ENCODE measurements around the gene TMEM132C.

The TMEM132C gene

GRCh38 chr12:128672428-128672827 is 405.5 kb downstream of the TMEM132C start:
- no peak for DNase-seq (ENCODE audit: low read depth in 2 of 2)
- TF ChIP-seq, protein P1, sequence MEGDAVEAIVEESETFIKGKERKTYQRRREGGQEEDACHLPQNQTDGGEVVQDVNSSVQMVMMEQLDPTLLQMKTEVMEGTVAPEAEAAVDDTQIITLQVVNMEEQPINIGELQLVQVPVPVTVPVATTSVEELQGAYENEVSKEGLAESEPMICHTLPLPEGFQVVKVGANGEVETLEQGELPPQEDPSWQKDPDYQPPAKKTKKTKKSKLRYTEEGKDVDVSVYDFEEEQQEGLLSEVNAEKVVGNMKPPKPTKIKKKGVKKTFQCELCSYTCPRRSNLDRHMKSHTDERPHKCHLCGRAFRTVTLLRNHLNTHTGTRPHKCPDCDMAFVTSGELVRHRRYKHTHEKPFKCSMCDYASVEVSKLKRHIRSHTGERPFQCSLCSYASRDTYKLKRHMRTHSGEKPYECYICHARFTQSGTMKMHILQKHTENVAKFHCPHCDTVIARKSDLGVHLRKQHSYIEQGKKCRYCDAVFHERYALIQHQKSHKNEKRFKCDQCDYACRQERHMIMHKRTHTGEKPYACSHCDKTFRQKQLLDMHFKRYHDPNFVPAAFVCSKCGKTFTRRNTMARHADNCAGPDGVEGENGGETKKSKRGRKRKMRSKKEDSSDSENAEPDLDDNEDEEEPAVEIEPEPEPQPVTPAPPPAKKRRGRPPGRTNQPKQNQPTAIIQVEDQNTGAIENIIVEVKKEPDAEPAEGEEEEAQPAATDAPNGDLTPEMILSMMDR (IDR thresholded peaks at IDR 0.05; ENCODE audit: low read depth, low read length): no peak
- no peak overlapping the region for H3K4me3 ChIP-seq (replicated peaks in 1 of 2; ENCODE audit: low read depth in 2 of 2, low read length in 2 of 2)

GRCh38 chr12:128672893-128673292 is 405.9 kb downstream of the TMEM132C start:
- no peak overlapping the region for H3K4me3 ChIP-seq (replicated peaks in 1 of 2; ENCODE audit: low read depth in 2 of 2, low read length in 2 of 2)
- TF ChIP-seq, protein P1 (IDR thresholded peaks at IDR 0.05; ENCODE audit: low read depth, low read length): no peak
- no peak for DNase-seq (ENCODE audit: low read depth in 2 of 2)

- no peak overlapping the region for H3K4me3 ChIP-seq (replicated peaks in 1 of 2; ENCODE audit: low read depth in 2 of 2, low read length in 2 of 2)
- TF ChIP-seq, protein P1 (IDR thresholded peaks at IDR 0.05; ENCODE audit: low read depth, low read length): no peak
- DNase-seq (ENCODE audit: low read depth in 2 of 2): no peak
Observed at GRCh38 chr12:128675576-128675975, 408.6 kb downstream of the TMEM132C start.

GRCh38 chr12:128680555-128680954 is 413.6 kb downstream of the TMEM132C start:
- TF ChIP-seq, protein P1 (IDR thresholded peaks at IDR 0.05; ENCODE audit: low read depth, low read length): no peak
- no peak overlapping the region for H3K4me3 ChIP-seq (replicated peaks in 1 of 2; ENCODE audit: low read depth in 2 of 2, low read length in 2 of 2)
- DNase-seq (ENCODE audit: low read depth in 2 of 2): no peak

DNA sequence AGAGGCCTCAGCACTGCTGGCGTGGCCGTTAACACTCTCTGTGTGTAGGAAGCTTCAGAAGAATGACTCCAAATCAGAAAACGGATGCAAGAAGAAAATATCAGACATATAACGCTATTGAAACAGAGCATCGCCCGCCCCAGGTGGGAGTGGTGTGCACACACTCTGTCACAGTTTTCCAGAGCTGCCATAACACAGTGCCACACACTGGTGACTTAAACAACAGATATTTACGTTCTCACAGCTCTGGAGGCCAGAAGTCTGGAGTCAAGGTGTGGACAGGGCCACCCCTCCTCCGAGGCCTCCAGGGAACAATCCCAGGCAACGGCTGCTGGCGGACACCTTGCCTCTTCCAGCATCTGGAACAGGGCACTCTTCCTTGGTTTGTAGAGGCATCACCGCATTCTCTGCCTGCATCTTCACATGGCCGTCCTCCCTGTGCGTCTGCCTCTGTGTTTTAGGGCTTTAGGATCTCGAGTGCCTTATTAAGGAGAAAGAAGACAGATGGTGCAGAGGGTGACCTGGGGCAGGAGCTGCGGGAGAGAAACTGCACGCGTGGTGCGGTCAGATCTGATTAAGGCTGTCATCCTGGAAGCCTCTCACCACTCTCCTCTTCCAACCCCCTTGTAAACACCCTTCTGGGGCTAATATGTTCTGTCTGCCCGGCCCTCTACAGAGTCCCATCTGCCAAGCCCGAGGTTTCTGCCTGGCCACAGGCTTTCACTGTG is 415.7 kb downstream of the TMEM132C start:
- DNase-seq (ENCODE audit: low read depth in 2 of 2): no peak
- TF ChIP-seq, protein P1 (IDR thresholded peaks at IDR 0.05; ENCODE audit: low read depth, low read length): no peak
- no peak overlapping the region for H3K4me3 ChIP-seq (replicated peaks in 1 of 2; ENCODE audit: low read depth in 2 of 2, low read length in 2 of 2)

DNA sequence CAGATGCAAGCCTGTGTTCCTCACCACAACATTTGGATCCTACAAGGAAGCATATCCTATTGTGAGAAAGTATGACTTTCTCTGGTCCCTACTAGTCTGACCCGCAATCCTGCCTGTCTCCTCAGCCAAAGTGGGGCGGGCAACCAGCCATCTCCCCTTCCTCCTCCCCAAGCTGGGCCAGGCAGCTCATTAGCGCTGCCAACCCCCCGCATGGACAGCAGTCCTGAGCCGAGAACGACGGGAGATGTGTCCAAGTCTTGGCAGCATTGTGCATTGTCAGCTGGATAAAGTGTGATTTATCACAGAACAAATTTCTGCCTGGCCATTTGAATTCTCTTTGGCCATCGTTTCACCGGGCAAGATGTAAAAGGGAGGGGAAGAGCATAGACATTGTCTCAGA is 417.4 kb downstream of the TMEM132C start:
- TF ChIP-seq, protein P1 (IDR thresholded peaks at IDR 0.05; ENCODE audit: low read depth, low read length): no peak
- H3K4me3 ChIP-seq (replicated peaks in 1 of 2; ENCODE audit: low read depth in 2 of 2, low read length in 2 of 2): no peak overlapping the region
- no peak for DNase-seq (ENCODE audit: low read depth in 2 of 2)

All from cardiac fibroblast (primary cell).